ENCODE data around the gene HAUS5. TPM values are rescaled to one million over a fixed set of nuclear protein-coding genes. Genes with fewer than 3 reads are reported as not detected.

HAUS5 gene
- total RNA-seq, 2 experiments from 2014 or later, result 45.3 to 46.5 TPM

DNA sequence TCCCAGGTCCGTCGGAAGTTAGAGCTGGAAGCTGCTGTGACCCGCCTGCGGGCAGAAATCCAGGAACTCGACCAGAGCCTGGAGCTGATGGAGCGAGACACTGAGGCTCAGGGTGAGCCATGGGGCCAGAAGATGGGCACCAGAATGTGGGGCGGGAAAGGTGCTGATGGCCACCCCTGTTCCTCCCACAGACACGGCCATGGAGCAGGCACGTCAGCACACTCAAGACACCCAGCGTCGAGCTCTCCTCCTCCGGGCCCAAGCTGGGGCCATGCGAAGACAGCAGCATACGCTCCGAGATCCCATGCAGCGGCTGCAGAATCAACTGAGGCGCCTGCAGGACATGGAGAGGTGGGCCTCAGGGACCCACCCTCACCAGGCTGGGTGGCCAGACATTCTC is 2.5 kb downstream of the HAUS5 start:
- ChIA-PET POLR2A (interaction anchor here (1.2 kb wide), 1 partner anchor 9 kb away, joined by 3 read pairs; no protein-coding TSS in a partner anchor), CTCF (no interaction called here)
- H3K9me3 Mint-ChIP-seq, result no peaks in the 10 kb centered on the region
- no peak overlapping the region for H3K27ac Mint-ChIP-seq
- no peak for DNase-seq
- H3K36me3 Mint-ChIP-seq (ENCODE audit: low read depth), result peaks cover 20% of the 10 kb centered on the region
- H3K27me3 Mint-ChIP-seq, result no peaks in the 10 kb centered on the region
- H3K4me3 Mint-ChIP-seq, result no peak overlapping the region
- peaks cover 33% of the 10 kb centered on the region for H3K4me1 Mint-ChIP-seq

DNA sequence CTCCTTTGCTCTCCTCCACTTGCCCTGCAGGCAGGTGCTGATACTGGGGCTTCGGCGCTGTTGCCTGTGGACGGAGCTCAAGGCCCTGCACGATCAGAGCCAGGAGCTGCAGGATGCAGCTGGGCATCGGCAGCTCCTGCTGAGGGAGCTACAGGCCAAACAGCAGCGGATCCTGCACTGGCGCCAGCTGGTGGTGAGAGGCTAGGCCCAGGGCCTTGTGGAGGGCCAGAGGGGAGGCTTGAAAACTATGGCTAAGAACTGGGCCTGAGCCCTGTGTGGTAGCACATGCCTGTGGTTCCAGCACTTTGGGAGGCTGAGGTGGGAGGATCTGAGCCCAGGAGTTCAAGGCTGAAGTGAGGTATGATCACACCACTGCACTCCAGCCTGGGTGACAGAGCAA is 6.3 kb downstream of the HAUS5 start:
- Mint-ChIP-seq H3K27ac (no peak overlapping the region), H3K4me1 (peaks cover 5% of the 10 kb centered on the region), H3K36me3 (ENCODE audit: low read depth) (peaks cover 34% of the 10 kb centered on the region), H3K9me3 (no peaks in the 10 kb centered on the region), H3K27me3 (no peaks in the 10 kb centered on the region), H3K4me3 (no peak overlapping the region)
- CTCF ChIA-PET, result interaction anchor here (0.5 kb wide), 1 partner anchor 103 kb away, joined by 3 read pairs; no protein-coding TSS in a partner anchor
- DNase-seq, result no peak
- POLR2A ChIA-PET, result no interaction called here

DNA sequence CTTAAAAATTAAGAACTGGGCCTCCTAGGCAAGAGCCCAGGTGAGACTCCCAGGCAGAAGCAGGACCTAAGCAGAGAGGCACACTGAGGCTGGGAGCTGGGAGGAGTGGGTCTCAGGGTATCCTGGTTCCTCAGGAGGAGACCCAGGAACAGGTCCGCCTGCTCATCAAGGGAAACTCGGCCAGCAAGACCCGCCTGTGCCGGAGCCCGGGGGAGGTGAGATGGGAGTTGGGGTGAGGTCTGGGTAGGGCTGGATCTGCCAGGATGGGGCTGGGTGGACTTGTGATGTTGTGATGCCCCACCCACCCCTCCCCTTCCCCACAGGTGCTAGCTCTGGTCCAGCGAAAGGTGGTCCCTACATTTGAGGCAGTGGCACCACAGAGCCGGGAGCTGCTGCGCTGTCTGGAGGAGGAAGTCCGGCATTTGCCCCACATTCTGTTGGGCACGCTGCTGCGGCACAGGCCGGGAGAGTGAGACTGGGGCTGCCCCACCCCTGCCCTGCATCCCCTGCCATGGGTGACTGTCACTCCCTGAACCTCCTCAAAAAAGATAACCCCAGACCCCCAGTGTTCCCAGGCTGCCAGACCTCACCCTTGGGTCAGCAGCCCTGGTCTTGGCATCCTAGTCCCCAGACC is 6.9 kb downstream of the HAUS5 start:
- POLR2A ChIA-PET, result no interaction called here
- H3K27ac Mint-ChIP-seq, result no peak overlapping the region
- CTCF ChIA-PET, result interaction anchor here (0.5 kb wide), 1 partner anchor 103 kb away, joined by 3 read pairs; no protein-coding TSS in a partner anchor
- H3K36me3 Mint-ChIP-seq (ENCODE audit: low read depth), result peaks cover 34% of the 10 kb centered on the region
- DNase-seq, result no peak
- no peaks in the 10 kb centered on the region for H3K9me3 Mint-ChIP-seq
- H3K4me3 Mint-ChIP-seq, result no peak overlapping the region
- H3K27me3 Mint-ChIP-seq, result no peaks in the 10 kb centered on the region
- H3K4me1 Mint-ChIP-seq, result peaks cover 3% of the 10 kb centered on the region

DNA sequence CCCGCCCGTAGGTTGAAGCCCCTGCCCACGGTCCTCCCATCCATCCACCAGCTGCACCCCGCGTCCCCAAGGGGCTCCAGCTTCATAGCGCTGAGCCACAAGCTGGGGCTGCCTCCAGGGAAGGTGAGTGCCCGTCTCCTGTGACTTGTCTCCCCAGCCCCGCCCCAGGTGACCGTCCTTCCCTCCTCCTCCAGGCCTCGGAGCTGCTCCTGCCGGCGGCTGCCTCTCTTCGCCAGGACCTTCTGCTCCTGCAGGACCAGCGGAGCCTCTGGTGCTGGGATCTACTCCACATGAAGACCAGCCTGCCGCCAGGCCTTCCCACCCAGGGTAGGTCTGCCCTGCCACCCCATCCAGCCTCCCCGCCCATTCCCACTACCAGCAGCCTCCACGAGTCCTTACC is 7.5 kb downstream of the HAUS5 start:
- Mint-ChIP-seq H3K4me1 (no peaks in the 10 kb centered on the region), H3K9me3 (no peaks in the 10 kb centered on the region), H3K4me3 (no peak overlapping the region), H3K27me3 (no peaks in the 10 kb centered on the region), H3K27ac (no peak overlapping the region), H3K36me3 (ENCODE audit: low read depth) (peaks cover 29% of the 10 kb centered on the region)
- no peak for DNase-seq
- CTCF ChIA-PET, result no interaction called here
- POLR2A ChIA-PET, result interaction anchor here (4.5 kb wide), 1 partner anchor 7 kb away, joined by 24 read pairs; the partner anchor contains the start of gene HAUS5

DNA sequence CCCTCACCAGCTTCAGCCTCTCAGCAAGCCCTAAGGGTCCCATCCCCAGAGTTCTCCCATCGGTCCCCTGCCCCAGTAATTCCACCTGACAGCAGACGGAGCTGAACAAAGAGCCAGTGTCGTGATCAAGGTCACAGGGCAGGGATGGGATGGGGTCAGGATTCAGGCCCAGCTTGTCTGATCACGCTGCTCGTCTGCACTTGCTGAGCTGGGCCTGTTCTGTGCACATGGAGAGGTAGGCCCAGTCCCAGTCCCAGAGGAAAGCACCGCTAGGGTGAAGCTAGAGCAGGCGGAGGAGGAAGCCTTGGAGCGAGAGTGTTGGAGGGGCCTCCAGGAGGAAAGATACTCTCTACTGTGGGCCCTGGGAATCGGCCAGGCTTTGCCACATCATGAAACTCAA is 9.2 kb downstream of the HAUS5 start:
- H3K9me3 Mint-ChIP-seq, result no peaks in the 10 kb centered on the region
- no peaks in the 10 kb centered on the region for H3K27me3 Mint-ChIP-seq
- CTCF ChIA-PET, result no interaction called here
- no peak overlapping the region for H3K27ac Mint-ChIP-seq
- POLR2A ChIA-PET, result interaction anchor here (1.2 to 4.5 kb wide), 2 partner anchors 9 to 22 kb away, joined by 4 to 24 read pairs; partner anchors contain the start of gene HAUS5
- H3K4me1 Mint-ChIP-seq, result peaks cover 2% of the 10 kb centered on the region
- H3K36me3 Mint-ChIP-seq (ENCODE audit: low read depth), result peaks cover 21% of the 10 kb centered on the region
- no peak overlapping the region for H3K4me3 Mint-ChIP-seq
- DNase-seq, result no peak

DNA sequence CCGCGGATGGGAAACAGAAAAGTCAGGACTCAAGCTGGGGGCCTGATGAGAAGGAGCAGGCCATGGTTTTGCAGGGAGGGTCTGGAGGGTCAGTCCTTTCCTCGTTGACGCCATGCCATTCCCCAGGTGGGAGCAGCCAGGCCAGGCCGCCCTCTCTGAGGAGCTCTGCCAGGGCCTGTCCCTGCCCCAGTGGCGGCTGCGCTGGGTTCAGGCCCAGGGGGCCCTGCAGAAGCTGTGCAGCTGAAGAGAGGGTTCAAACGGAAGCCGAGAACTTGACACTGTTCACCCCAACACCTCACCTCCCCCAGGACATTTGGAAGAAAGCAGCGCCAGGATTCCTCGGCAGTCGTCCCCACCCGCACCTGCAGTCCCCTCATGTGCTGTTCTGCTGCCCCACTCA is 10.2 kb downstream of the HAUS5 start:
- Mint-ChIP-seq H3K4me3 (no peak overlapping the region), H3K27me3 (no peaks in the 10 kb centered on the region), H3K27ac (no peak overlapping the region), H3K4me1 (peaks cover 2% of the 10 kb centered on the region), H3K9me3 (no peaks in the 10 kb centered on the region), H3K36me3 (ENCODE audit: low read depth) (peaks cover 21% of the 10 kb centered on the region)
- ChIA-PET CTCF (no interaction called here), POLR2A (interaction anchor here (1.2 to 4.5 kb wide), 2 partner anchors 10 to 21 kb away, joined by 4 to 24 read pairs; partner anchors contain the start of gene HAUS5)
- DNase-seq, result no peak

DNA sequence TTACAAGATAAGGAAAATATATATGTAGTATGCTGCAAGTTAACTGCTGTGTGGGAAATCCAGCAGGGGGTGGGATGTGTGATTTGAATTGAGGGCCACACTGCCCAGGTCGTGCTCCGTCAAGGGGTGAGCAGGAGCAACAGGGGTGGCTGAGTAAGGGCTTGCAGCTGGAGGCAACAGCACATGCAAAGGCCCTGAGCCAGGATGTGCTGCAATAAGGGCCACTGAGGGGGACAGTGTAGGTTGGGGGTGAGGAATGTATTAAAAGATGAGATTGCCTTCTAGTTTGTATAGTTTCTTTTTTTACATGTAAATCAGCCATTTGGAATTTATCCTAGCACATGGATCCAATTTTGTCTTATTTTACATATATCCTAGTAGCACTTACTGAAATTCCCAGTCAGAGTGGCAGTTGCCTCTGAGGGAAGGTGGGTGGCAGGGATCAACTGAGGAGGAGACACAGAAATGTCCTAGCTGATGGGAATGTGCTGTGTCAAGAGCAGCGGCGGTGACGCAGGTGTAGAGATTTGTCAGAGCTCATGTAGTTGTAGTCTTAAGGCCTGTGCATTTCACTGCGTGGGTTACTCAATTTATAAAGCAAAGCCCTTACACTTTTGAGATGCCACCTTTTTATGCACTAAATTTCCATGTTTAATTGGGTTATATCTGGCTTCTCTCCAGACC is 10.9 kb downstream of the HAUS5 start:
- POLR2A ChIA-PET, result interaction anchor here (0.8 to 4.5 kb wide), 4 partner anchors 8 to 14 kb away, joined by 3 to 24 read pairs (median 4); partner anchors contain the start of gene HAUS5
- H3K36me3 Mint-ChIP-seq (ENCODE audit: low read depth), result peaks cover 21% of the 10 kb centered on the region
- no peak overlapping the region for H3K27ac Mint-ChIP-seq
- H3K4me1 Mint-ChIP-seq, result peaks cover 5% of the 10 kb centered on the region
- H3K27me3 Mint-ChIP-seq, result no peaks in the 10 kb centered on the region
- DNase-seq, result no peak
- CTCF ChIA-PET, result no interaction called here
- H3K9me3 Mint-ChIP-seq, result no peaks in the 10 kb centered on the region
- H3K4me3 Mint-ChIP-seq, result no peak overlapping the region

DNA sequence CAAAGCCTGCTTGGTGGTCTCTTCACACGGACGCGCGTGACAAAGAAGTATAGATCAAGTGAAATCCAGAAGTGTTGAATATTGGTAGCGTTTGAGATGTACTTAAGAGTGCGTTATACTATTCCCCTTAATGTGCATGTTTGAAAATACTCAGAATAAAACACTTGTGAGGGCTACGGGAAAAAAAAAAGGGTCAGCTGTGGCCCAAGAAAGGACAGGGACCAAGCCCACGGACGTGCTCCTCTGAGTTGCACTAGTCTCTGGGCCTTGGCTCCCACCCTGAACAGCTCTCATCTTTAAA is 15.7 kb downstream of the HAUS5 start:
- ChIA-PET POLR2A (interaction anchor here (0.7 to 2.6 kb wide), 4 partner anchors 12 to 42 kb away, joined by 3 to 7 read pairs (median 4); partner anchors contain the start of gene HAUS5), CTCF (no interaction called here)
- peaks cover 32% of the 10 kb centered on the region for H3K36me3 Mint-ChIP-seq (ENCODE audit: low read depth)
- H3K27me3 Mint-ChIP-seq, result no peaks in the 10 kb centered on the region
- peak overlapping the region; percentile 98 for H3K27ac Mint-ChIP-seq
- H3K4me1 Mint-ChIP-seq, result peaks cover 21% of the 10 kb centered on the region
- DNase-seq, result no peak
- peak overlapping the region; percentile 100 for H3K4me3 Mint-ChIP-seq
- no peaks in the 10 kb centered on the region for H3K9me3 Mint-ChIP-seq

DNA sequence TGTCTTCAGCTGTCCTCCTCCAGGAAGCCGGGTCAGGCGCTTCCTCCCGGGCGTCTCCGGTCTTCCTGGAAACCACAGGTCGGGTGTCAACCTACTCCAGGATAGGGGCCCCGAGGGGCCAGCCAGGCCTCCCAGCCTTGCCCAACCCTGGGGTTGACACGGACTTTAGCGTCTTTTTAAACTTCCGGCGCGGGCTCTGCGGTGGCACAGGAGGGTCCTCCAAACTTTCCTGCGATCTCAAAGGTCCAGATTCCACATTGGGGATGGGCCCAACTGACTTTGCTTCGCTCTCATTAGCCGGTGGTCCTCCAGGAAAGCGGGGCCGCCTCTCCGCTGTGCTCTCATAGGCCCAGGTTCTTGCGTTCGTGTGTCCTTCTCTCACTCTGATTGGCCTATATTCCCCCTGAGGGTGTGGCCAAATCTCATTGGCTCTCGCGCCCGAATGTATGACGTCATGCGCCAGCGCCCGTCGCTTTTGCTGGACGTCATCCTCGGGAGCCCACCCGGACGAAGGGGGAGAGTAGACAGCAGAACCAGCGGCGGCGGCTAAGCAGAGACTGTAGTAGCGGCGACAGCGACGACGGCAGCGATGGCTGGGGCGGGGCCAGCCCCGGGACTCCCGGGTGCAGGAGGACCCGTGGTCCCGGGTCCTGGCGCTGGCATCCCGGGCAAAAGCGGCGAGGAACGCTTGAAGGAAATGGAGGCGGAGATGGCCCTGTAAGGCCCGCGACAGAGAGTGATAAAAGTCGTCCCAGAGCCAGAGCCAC is 16.2 kb downstream of the HAUS5 start, which contains the start of gene RBM42:
Gene RBM42, plus strand, starts transcription at position 472 of the 767 bp plus-strand sequence. Its CDS starts 118 bp downstream, at position 590.
- Mint-ChIP-seq H3K27ac (peak within 1 kb of the TSS; percentile 98), H3K36me3 (ENCODE audit: low read depth) (peaks cover 36% of the 10 kb centered on the region), H3K27me3 (no peaks in the 10 kb centered on the region), H3K4me3 (peak within 1 kb of the TSS; percentile 100), H3K4me1 (peaks cover 21% of the 10 kb centered on the region), H3K9me3 (no peaks in the 10 kb centered on the region)
- ChIA-PET CTCF (interaction anchor here (0.9 kb wide), 1 partner anchor 19 kb away, joined by 3 read pairs; the partner anchor contains the start of gene COX6B1), POLR2A (interaction anchor here (0.7 to 4.1 kb wide), 6 partner anchors 12 to 41 kb away, joined by 3 to 25 read pairs (median 5); partner anchors contain the start of genes COX6B1, ETV2 and HAUS5)
- DNase-seq, result peak; percentile 97

DNA sequence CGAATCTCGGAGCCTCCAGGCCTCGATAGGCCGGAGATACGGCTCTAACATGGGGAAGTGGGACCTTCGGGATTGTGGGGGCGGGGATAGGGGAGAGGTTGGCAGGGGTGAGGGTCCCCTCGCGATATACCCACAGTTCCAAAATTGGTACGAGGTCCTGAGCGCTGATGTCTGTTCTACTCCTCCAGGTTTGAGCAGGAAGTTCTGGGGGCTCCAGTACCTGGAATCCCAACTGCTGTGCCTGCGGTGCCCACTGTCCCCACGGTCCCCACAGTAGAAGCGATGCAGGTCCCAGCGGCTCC is 16.7 kb downstream of the HAUS5 start:
- H3K4me3 Mint-ChIP-seq, result peak overlapping the region; percentile 100
- ChIA-PET POLR2A (interaction anchor here (0.8 to 4.1 kb wide), 5 partner anchors 14 to 24 kb away, joined by 3 to 25 read pairs (median 6); partner anchors contain the start of genes COX6B1, ETV2 and HAUS5), CTCF (interaction anchor here (0.9 kb wide), 1 partner anchor 19 kb away, joined by 3 read pairs; the partner anchor contains the start of gene COX6B1)
- peaks cover 21% of the 10 kb centered on the region for H3K4me1 Mint-ChIP-seq
- no peaks in the 10 kb centered on the region for H3K9me3 Mint-ChIP-seq
- DNase-seq, result no peak
- no peaks in the 10 kb centered on the region for H3K27me3 Mint-ChIP-seq
- peaks cover 39% of the 10 kb centered on the region for H3K36me3 Mint-ChIP-seq (ENCODE audit: low read depth)
- peak overlapping the region; percentile 98 for H3K27ac Mint-ChIP-seq

DNA sequence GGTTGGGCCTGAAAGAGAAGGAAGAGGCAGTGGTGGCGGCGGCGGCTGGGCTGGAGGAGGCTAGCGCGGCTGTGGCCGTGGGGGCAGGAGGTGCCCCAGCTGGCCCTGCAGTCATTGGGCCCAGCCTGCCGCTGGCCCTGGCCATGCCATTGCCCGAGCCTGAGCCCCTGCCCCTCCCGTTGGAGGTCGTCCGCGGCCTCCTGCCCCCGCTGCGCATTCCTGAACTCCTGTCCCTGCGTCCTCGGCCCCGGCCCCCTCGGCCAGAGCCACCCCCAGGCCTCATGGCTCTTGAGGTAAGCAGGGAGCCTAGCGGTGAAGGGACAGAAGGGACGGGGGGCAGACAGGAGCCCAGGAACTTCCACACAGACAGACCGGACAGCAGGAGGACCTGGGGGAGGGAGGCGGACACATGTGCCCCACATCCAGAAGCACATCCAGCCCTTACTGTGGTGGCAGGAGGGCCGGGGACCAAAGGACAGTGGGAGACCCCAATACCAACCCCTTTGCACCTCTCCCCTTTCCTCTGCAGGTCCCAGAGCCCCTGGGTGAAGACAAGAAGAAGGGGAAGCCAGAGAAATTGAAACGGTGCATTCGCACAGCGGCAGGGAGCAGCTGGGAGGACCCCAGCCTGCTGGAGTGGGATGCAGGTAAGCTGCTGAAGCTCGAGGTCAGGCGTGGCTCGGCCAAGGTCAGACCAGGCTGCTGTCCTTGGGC is 21.3 kb downstream of the HAUS5 start:
- no peaks in the 10 kb centered on the region for H3K27me3 Mint-ChIP-seq
- no peak overlapping the region for H3K4me3 Mint-ChIP-seq
- H3K36me3 Mint-ChIP-seq (ENCODE audit: low read depth), result peaks cover 65% of the 10 kb centered on the region
- CTCF ChIA-PET, result no interaction called here
- H3K4me1 Mint-ChIP-seq, result peaks cover 12% of the 10 kb centered on the region
- no peak for DNase-seq
- POLR2A ChIA-PET, result no interaction called here
- H3K27ac Mint-ChIP-seq, result no peak overlapping the region
- no peaks in the 10 kb centered on the region for H3K9me3 Mint-ChIP-seq

DNA sequence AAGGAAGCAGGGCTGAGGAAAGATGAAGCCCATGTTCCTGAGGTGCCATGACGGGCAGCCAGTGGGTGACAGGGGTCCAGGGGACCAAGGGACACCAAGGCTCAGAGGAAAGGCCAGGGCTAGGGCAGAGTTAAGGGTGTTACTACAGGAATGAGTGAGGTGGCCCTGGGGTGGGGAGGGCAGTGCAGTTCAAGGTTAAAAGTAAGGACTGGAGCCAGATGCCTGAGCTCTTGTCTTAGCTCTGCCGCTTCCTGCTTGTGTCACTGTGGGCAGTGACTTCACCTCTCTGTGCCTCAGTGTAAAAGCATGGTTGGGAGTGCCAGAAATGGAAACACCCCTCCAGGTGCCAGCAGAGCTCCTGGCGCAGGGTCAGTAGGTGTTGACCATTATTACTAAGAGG is 24.1 kb downstream of the HAUS5 start:
- no peaks in the 10 kb centered on the region for H3K9me3 Mint-ChIP-seq
- CTCF ChIA-PET, result interaction anchor here (1.7 kb wide), 1 partner anchor 24 kb away, joined by 7 read pairs; the partner anchor contains the start of gene HAUS5
- DNase-seq, result no peak
- H3K27me3 Mint-ChIP-seq, result no peaks in the 10 kb centered on the region
- POLR2A ChIA-PET, result interaction anchor here (1.3 to 1.5 kb wide), 2 partner anchors 12 to 87 kb away, joined by 4 to 5 read pairs; no protein-coding TSS in a partner anchor
- H3K4me3 Mint-ChIP-seq, result no peak overlapping the region
- H3K4me1 Mint-ChIP-seq, result peaks cover 6% of the 10 kb centered on the region
- H3K27ac Mint-ChIP-seq, result no peak overlapping the region
- H3K36me3 Mint-ChIP-seq (ENCODE audit: low read depth), result peaks cover 49% of the 10 kb centered on the region
